Renal cortex interstitium (tissue), 11 donors: Measurements from ENCODE around the gene CDH12. TPM values are rescaled to one million over a fixed set of nuclear protein-coding genes. Genes with fewer than 3 reads are reported as not detected.
"Not testable (repeated sequence)": the region's sequence is repeated elsewhere in the genome, so short reads cannot be mapped to it uniquely, and the experiment has no call there.

Experiments
- DNase-seq, 11 donors: peaks; one replicate each; pipeline ENCODE4 v3.0.0-alpha.2; 2013; ENCODE audit warnings: low read depth in 9 of 11, low spot score in 4 of 11; ENCODE audit errors: extremely low read depth in 1 of 11
- polyA plus RNA-seq, 3 donors: library from polyadenylated mRNA; unstranded; fragments of 120-200 nt; gene quantifications; one replicate each; pipeline ENCODE4 v1.2.1, GENCODE V29; 2013; ENCODE audit not compliant: insufficient read length in 3 of 3

The CDH12 gene
- polyA plus RNA-seq, 3 donors = 6.1 to 8.0 (median 6.4) TPM

- no peak for DNase-seq
Observed at GRCh38 chr5:22678886-22679285, 174.3 kb downstream of the CDH12 start.

- no peak for DNase-seq
Observed at GRCh38 chr5:22673131-22673530, 180.0 kb downstream of the CDH12 start.

GRCh38 chr5:22669345-22669744 is 183.8 kb downstream of the CDH12 start:
- no peak for DNase-seq

GRCh38 chr5:22665801-22666200 is 187.3 kb downstream of the CDH12 start:
- DNase-seq = no peak

- no peak for DNase-seq
Observed at GRCh38 chr5:22663134-22663533, 190.0 kb downstream of the CDH12 start.

GRCh38 chr5:22662391-22662790 is 190.8 kb downstream of the CDH12 start:
- no peak for DNase-seq

- no peak for DNase-seq
Observed at GRCh38 chr5:22651355-22651754, 201.8 kb downstream of the CDH12 start.

GRCh38 chr5:22650511-22650910 is 202.6 kb downstream of the CDH12 start:
- no peak for DNase-seq

GRCh38 chr5:22649074-22649473 is 204.1 kb downstream of the CDH12 start:
- DNase-seq = peak in 6 of 11 donors; percentile 3 to 31 (median 11)

- DNase-seq = no peak
Observed at GRCh38 chr5:22644859-22645258, 208.3 kb downstream of the CDH12 start.

GRCh38 chr5:22643356-22643755 is 209.8 kb downstream of the CDH12 start:
- no peak for DNase-seq

- no peak for DNase-seq
Observed at GRCh38 chr5:22631683-22632082, 221.5 kb downstream of the CDH12 start.

- no peak for DNase-seq
Observed at GRCh38 chr5:22627029-22627428, 226.1 kb downstream of the CDH12 start.

GRCh38 chr5:22625451-22625850 is 227.7 kb downstream of the CDH12 start:
- DNase-seq = no peak

GRCh38 chr5:22621084-22621483 is 232.1 kb downstream of the CDH12 start:
- no peak for DNase-seq

GRCh38 chr5:22615964-22616363 is 237.2 kb downstream of the CDH12 start:
- DNase-seq = no peak

GRCh38 chr5:22614486-22615094 is 238.6 kb downstream of the CDH12 start:
- DNase-seq = peak in 4 of 11 donors; percentile 7 to 15 (median 10)

- DNase-seq = no peak
Observed at GRCh38 chr5:22612928-22613327, 240.2 kb downstream of the CDH12 start.

- no peak for DNase-seq
Observed at GRCh38 chr5:22611327-22611726, 241.8 kb downstream of the CDH12 start.

- not testable (repeated sequence) for DNase-seq
Observed at GRCh38 chr5:22607498-22607897, 245.6 kb downstream of the CDH12 start.

- DNase-seq = no peak
Observed at GRCh38 chr5:22605473-22605872, 247.7 kb downstream of the CDH12 start.
